ENCODE data around the gene PARD6G. TPM values are rescaled to one million over a fixed set of nuclear protein-coding genes. Genes with fewer than 3 reads are reported as not detected.

The PARD6G gene
- total and polyA plus RNA-seq, 2 of the 13 experiments (the other 11 are each of a cell fraction or from before 2014, with no cell fraction given), result 3.6 to 7.4 TPM

- FAIRE-seq (no peak), ATAC-seq (no peak), DNase-seq (ENCODE audit: low spot score) (no peak)
- TF ChIP-seq ZNF496 (CRISPR knock-in tag; IDR thresholded peaks at IDR 0.05; ENCODE audit: insufficient replicate concordance) (no peak), ZNF772 (CRISPR knock-in tag; IDR thresholded peaks at IDR 0.05) (no peak), ZNF614 (CRISPR knock-in tag; IDR thresholded peaks at IDR 0.05; ENCODE audit: borderline replicate concordance) (no peak), TEAD2 (CRISPR knock-in tag; IDR thresholded peaks at IDR 0.05) (no peak), MYNN (CRISPR knock-in tag; IDR thresholded peaks at IDR 0.05; ENCODE audit: low read depth) (no peak), ZNF547 (CRISPR knock-in tag; IDR thresholded peaks at IDR 0.05) (no peak), KLF12 (CRISPR knock-in tag; IDR thresholded peaks at IDR 0.05; ENCODE audit: borderline replicate concordance) (no peak), WIZ (CRISPR knock-in tag; IDR thresholded peaks at IDR 0.05) (no peak), AKAP8 (CRISPR knock-in tag; IDR thresholded peaks at IDR 0.05) (no peak), REL (CRISPR knock-in tag; conservative IDR thresholded peaks at IDR 0.05) (no peak), HHEX (CRISPR knock-in tag; IDR thresholded peaks at IDR 0.05) (no peak)
- TF ChIP-seq, protein P1, sequence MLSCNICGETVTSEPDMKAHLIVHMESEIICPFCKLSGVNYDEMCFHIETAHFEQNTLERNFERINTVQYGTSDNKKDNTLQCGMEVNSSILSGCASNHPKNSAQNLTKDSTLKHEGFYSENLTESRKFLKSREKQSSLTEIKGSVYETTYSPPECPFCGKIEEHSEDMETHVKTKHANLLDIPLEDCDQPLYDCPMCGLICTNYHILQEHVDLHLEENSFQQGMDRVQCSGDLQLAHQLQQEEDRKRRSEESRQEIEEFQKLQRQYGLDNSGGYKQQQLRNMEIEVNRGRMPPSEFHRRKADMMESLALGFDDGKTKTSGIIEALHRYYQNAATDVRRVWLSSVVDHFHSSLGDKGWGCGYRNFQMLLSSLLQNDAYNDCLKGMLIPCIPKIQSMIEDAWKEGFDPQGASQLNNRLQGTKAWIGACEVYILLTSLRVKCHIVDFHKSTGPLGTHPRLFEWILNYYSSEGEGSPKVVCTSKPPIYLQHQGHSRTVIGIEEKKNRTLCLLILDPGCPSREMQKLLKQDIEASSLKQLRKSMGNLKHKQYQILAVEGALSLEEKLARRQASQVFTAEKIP (CRISPR knock-in tag; IDR thresholded peaks at IDR 0.05; ENCODE audit: borderline replicate concordance), result no peak
- 94% methylated on average over 26 of the region's 26 CpGs for WGBS (ENCODE audit: low lambda C conversion rate)
- ChIA-PET CTCF (ENCODE audit: low intra/inter-chr PET ratio, low total read pairs) (no interaction called here), POLR2A (no interaction called here)
- no peak overlapping the region for H3K4me3 ChIP-seq (replicated peaks in 1 of 3; ENCODE audit: insufficient read depth in 1 of 3, low read depth in 2 of 3, low read length in 3 of 3)
- no peaks in the 10 kb centered on the region for H3K9me3 ChIP-seq (ENCODE audit: low read length)
- H3K27me3 ChIP-seq (ENCODE audit: control insufficient read depth in 1 of 2, insufficient read depth in 2 of 2, low read length in 2 of 2), result no peaks in the 10 kb centered on the region
- in situ Hi-C loops (cut with HindIII; ENCODE audit: extremely low pct_ligation_motif_present, low pct_unique_long_range_greater_than_20kb), result no loop called here
- H3K4me2 ChIP-seq (ENCODE audit: low read depth, low read length), result no peak overlapping the region
- no peak overlapping the region for H2AFZ ChIP-seq (ENCODE audit: low read length)
- intact Hi-C loops (cut with micrococcal nuclease; ENCODE audit: unreplicated experiment), result no loop called here
- H3K27ac ChIP-seq (ENCODE audit: extremely low read length, insufficient read depth, low read length), result no peak overlapping the region
- H4K20me1 ChIP-seq (ENCODE audit: insufficient read depth, low read length), result 0 out of 2 replicates have a peak, but pooled peaks cover 5% of the 10 kb centered on the region
- BruUV-seq (replicated peaks), result no TSS peak
- H3K4me1 ChIP-seq (ENCODE audit: insufficient read depth, low read length), result peaks cover 13% of the 10 kb centered on the region
- no peak overlapping the region for H3K9ac ChIP-seq (ENCODE audit: insufficient read depth, low read depth, low read length)
- H3K79me2 ChIP-seq (ENCODE audit: insufficient read depth, low read length), result no peaks in the 10 kb centered on the region
- H3K36me3 ChIP-seq (replicated peaks in 1 of 2; ENCODE audit: control insufficient read depth in 1 of 2, insufficient read depth in 2 of 2, low read length in 2 of 2), result no peaks in the 10 kb centered on the region
Measured at GRCh38 chr18:80184243-80184772, 63.0 kb downstream of the PARD6G start.

Data from HepG2 (cell line).